Heart left ventricle (tissue), 13 donors: ENCODE results near the gene LRRC2.

Experiments used
- POLR2A ChIP-seq, 2 donors: fragments of 450-650 bp; IDR thresholded peaks; one replicate each; pipeline ENCODE4 v1.6.1; 2017; ENCODE audit warnings: antibody characterized with exemption in 2 of 2, mild to moderate bottlenecking in 2 of 2, moderate library complexity in 2 of 2
- TF ChIP-seq, protein P1 (sequence below), 12 donors: fragments of 200-600 bp; sonication (generic) in 4 of 12; IDR thresholded peaks; one replicate each; pipeline versions ENCODE4 v1.5.0 to v1.8.0; 2018 to 2022; ENCODE audit warnings: antibody characterized with exemption in 12 of 12, mild to moderate bottlenecking in 5 of 12
- donor health status: ischemic (EF 13 %, LVEDD 7.1; RV severe dilation, severe dysfunction).
- donor health status: DM: no; HTN: yes; CAD: no.
- donor health status: DM: no; HTN: no; CAD: no.
- donor health status: ischemic (EF 25% LVEDD 6.9; RV normal size, moderate dysfunction).
- donor health status: ischemic (EF 25% LVEDD 5.7; RV mildly dilated, moderate dysfunction).
- donor health status: ischemic (EF 35%, LVEDD 5.7; RV mildly dilated, moderate dysfunction).
- donor health status: nonischemic (EF 11% LVEDD 7.7; RV severe dilation, severe dysfunction).
- donor health status: DM: yes; HTN: yes; CAD: no.
- donor health status: PGD.
- donor health status: ischemic (EF 29% LVEDD 5.4; RV normal size, mild dysfunction).
- donor health status: nonischemic (EF 23%, LVEDD 6.1; RV moderate dilation, normal function).

DNA sequence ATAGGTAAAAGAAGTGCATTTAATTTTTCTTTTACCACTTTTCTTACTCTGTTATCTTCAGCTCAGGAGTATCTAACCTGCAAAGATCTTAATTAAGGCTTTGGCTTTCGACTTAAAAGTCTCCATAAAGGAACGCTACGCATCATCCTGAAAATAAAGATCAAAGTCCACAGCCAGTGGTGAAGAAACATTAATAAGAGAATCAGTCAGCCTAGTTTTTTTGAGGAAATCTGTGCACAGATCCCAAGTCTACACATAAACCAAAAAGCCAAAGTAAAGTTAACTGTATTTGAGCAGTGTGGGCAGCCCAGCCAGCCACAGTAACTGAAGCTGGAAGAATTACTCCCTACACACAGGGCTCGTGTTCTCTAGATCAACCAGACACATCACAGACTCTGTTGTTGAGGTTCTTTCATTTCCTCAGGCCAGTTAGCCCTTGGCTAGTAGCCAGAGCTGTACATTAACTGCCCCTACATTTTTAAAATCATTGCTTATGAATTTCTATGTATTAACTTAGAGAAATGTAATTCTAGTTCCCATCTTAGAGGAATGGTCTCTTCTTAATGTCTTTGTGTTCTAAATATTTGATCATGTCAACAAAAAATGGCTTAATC, 6.9 kb downstream of the LRRC2 start:
- TF ChIP-seq, protein P1, sequence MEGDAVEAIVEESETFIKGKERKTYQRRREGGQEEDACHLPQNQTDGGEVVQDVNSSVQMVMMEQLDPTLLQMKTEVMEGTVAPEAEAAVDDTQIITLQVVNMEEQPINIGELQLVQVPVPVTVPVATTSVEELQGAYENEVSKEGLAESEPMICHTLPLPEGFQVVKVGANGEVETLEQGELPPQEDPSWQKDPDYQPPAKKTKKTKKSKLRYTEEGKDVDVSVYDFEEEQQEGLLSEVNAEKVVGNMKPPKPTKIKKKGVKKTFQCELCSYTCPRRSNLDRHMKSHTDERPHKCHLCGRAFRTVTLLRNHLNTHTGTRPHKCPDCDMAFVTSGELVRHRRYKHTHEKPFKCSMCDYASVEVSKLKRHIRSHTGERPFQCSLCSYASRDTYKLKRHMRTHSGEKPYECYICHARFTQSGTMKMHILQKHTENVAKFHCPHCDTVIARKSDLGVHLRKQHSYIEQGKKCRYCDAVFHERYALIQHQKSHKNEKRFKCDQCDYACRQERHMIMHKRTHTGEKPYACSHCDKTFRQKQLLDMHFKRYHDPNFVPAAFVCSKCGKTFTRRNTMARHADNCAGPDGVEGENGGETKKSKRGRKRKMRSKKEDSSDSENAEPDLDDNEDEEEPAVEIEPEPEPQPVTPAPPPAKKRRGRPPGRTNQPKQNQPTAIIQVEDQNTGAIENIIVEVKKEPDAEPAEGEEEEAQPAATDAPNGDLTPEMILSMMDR (IDR thresholded peaks at IDR 0.05) = no peak
- TF ChIP-seq POLR2A (IDR thresholded peaks at IDR 0.05) = no peak
